BLaER1 (cell line): ENCODE measurements around the gene MFN1.

Source experiments
- H3K27ac ChIP-seq: shearing (Covaris generic); formaldehyde crosslinking; 2 replicates; pipeline ENCODE4 v1.8.1; 2022
- H3K27me3 ChIP-seq: shearing (Covaris generic); formaldehyde crosslinking; 2 replicates; pipeline ENCODE4 v1.8.1; 2022
- H3K36me3 ChIP-seq: shearing (Covaris generic); formaldehyde crosslinking; 2 replicates; pipeline ENCODE4 v1.8.1; 2022
- H3K4me1 ChIP-seq: shearing (Covaris generic); formaldehyde crosslinking; 2 replicates; pipeline ENCODE4 v1.8.1; 2022
- H3K4me2 ChIP-seq: shearing (Covaris generic); formaldehyde crosslinking; 2 replicates; pipeline ENCODE4 v1.8.1; 2022
- H3K4me3 ChIP-seq: shearing (Covaris generic); formaldehyde crosslinking; 2 replicates; pipeline ENCODE4 v1.8.1; 2022
- H3K9ac ChIP-seq: shearing (Covaris generic); formaldehyde crosslinking; 2 replicates; pipeline ENCODE4 v1.8.1; 2022
- H3K9me3 ChIP-seq: shearing (Covaris generic); formaldehyde crosslinking; 2 replicates; pipeline ENCODE4 v1.8.1; 2022
- H4K20me1 ChIP-seq: shearing (Covaris generic); formaldehyde crosslinking; 2 replicates; pipeline ENCODE4 v1.8.1; 2022
- Cebpa-rat ChIP-seq: shearing (Covaris generic); IDR thresholded peaks from 2 replicates; pipeline ENCODE4 v1.8.1; 2022

The MFN1 gene

GRCh38 chr3:179425075-179425474 lies 77.6 kb downstream of the MFN1 start:
- Histone ChIP-seq H3K36me3 (peaks cover 63% of the 10 kb centered on the region), H3K27ac (no peak overlapping the region), H3K4me1 (no peaks in the 10 kb centered on the region), H3K4me2 (no peak overlapping the region), H3K9ac (no peak overlapping the region), H4K20me1 (peaks cover 13% of the 10 kb centered on the region; the same call in 1 of the 2 replicates), H3K27me3 (no peaks in the 10 kb centered on the region), H3K9me3 (no peaks in the 10 kb centered on the region), H3K4me3 (no peak overlapping the region)
- TF ChIP-seq Cebpa-rat = no peak

GRCh38 chr3:179428876-179429548 lies 81.5 kb downstream of the MFN1 start:
- H4K20me1 ChIP-seq = peaks cover 34% of the 10 kb centered on the region; the same call in 1 of the 2 replicates
- no peak overlapping the region for H3K4me2 ChIP-seq
- no peaks in the 10 kb centered on the region for H3K27me3 ChIP-seq
- H3K4me3 ChIP-seq = no peak overlapping the region
- H3K9ac ChIP-seq = no peak overlapping the region
- no peak overlapping the region for H3K27ac ChIP-seq
- H3K36me3 ChIP-seq = peaks cover 41% of the 10 kb centered on the region
- H3K4me1 ChIP-seq = peaks cover 31% of the 10 kb centered on the region
- H3K9me3 ChIP-seq = no peaks in the 10 kb centered on the region
- TF ChIP-seq Cebpa-rat = no peak

- no peak overlapping the region for H3K27ac ChIP-seq
- H4K20me1 ChIP-seq = peaks cover 40% of the 10 kb centered on the region; the same call in 1 of the 2 replicates
- no peaks in the 10 kb centered on the region for H3K9me3 ChIP-seq
- peaks cover 45% of the 10 kb centered on the region for H3K4me1 ChIP-seq
- no peak for TF ChIP-seq Cebpa-rat
- H3K4me3 ChIP-seq = no peak overlapping the region
- peaks cover 27% of the 10 kb centered on the region for H3K36me3 ChIP-seq
- H3K27me3 ChIP-seq = no peaks in the 10 kb centered on the region
- no peak overlapping the region for H3K4me2 ChIP-seq
- H3K9ac ChIP-seq = no peak overlapping the region
Measured at GRCh38 chr3:179430277-179430870, 82.9 kb downstream of the MFN1 start.

GRCh38 chr3:179432021-179432420 lies 84.5 kb downstream of the MFN1 start:
- H3K4me2 ChIP-seq = peak overlapping the region; percentile 81
- no peaks in the 10 kb centered on the region for H3K27me3 ChIP-seq
- H3K36me3 ChIP-seq = peaks cover 15% of the 10 kb centered on the region; the same call in 1 of the 2 replicates
- peak overlapping the region; percentile 61 for H3K27ac ChIP-seq
- peaks cover 61% of the 10 kb centered on the region for H3K4me1 ChIP-seq
- peak overlapping the region; percentile 46; the same call in 1 of the 2 replicates for H3K9ac ChIP-seq
- TF ChIP-seq Cebpa-rat = no peak
- no peaks in the 10 kb centered on the region for H3K9me3 ChIP-seq
- H3K4me3 ChIP-seq = peak overlapping the region; percentile 31; the same call in 1 of the 2 replicates
- peaks cover 40% of the 10 kb centered on the region; the same call in 1 of the 2 replicates for H4K20me1 ChIP-seq

- no peaks in the 10 kb centered on the region for H3K27me3 ChIP-seq
- peak overlapping the region; percentile 81 for H3K4me2 ChIP-seq
- H4K20me1 ChIP-seq = peaks cover 40% of the 10 kb centered on the region; the same call in 1 of the 2 replicates
- H3K4me1 ChIP-seq = peaks cover 66% of the 10 kb centered on the region
- peak overlapping the region; percentile 37 for H3K9ac ChIP-seq
- peak overlapping the region; percentile 52 for H3K27ac ChIP-seq
- H3K9me3 ChIP-seq = no peaks in the 10 kb centered on the region
- no peak for TF ChIP-seq Cebpa-rat
- peaks cover 12% of the 10 kb centered on the region; the same call in 1 of the 2 replicates for H3K36me3 ChIP-seq
- no peak overlapping the region for H3K4me3 ChIP-seq
Measured at GRCh38 chr3:179432451-179432850, 84.9 kb downstream of the MFN1 start.

GRCh38 chr3:179436517-179436916 lies 89.0 kb downstream of the MFN1 start:
- peak overlapping the region; percentile 47 for H3K4me2 ChIP-seq
- no peaks in the 10 kb centered on the region for H3K9me3 ChIP-seq
- H4K20me1 ChIP-seq = peaks cover 37% of the 10 kb centered on the region
- peaks cover 84% of the 10 kb centered on the region for H3K4me1 ChIP-seq
- no peak overlapping the region for H3K4me3 ChIP-seq
- no peak for TF ChIP-seq Cebpa-rat
- peak overlapping the region; percentile 54; the same call in 1 of the 2 replicates for H3K27ac ChIP-seq
- peaks cover 4% of the 10 kb centered on the region; the same call in 1 of the 2 replicates for H3K36me3 ChIP-seq
- no peaks in the 10 kb centered on the region for H3K27me3 ChIP-seq
- no peak overlapping the region for H3K9ac ChIP-seq

GRCh38 chr3:179438841-179439240 lies 91.3 kb downstream of the MFN1 start:
- peaks cover 61% of the 10 kb centered on the region for H3K4me1 ChIP-seq
- H3K27ac ChIP-seq = no peak overlapping the region
- TF ChIP-seq Cebpa-rat = no peak

More at GRCh38 chr3:179438841-179439240, 91.3 kb downstream of the MFN1 start:
- H3K9me3 ChIP-seq = no peaks in the 10 kb centered on the region
- no peaks in the 10 kb centered on the region for H3K27me3 ChIP-seq
- peak overlapping the region; percentile 68 for H3K4me2 ChIP-seq
- H3K36me3 ChIP-seq = peaks cover 14% of the 10 kb centered on the region; the same call in 1 of the 2 replicates
- peaks cover 25% of the 10 kb centered on the region for H4K20me1 ChIP-seq
- H3K4me3 ChIP-seq = no peak overlapping the region
- no peak overlapping the region for H3K9ac ChIP-seq
